IMR-90 (cell line): ENCODE data around the gene TNFRSF13B. TPM values are rescaled to one million over a fixed set of nuclear protein-coding genes. Genes with fewer than 3 reads are reported as not detected.
"Not testable (repeated sequence)": the region's sequence is repeated elsewhere in the genome, so short reads cannot be mapped to it uniquely, and the experiment has no call there.

Experiments used
- ATAC-seq: fragments of 200-7000 bp; cut with Tn5 transposase; 2 replicates; pipeline ENCODE4 v1.9.1; 2020; ENCODE audit warnings: low read depth, mild to moderate bottlenecking, moderate library complexity
- BruUV-seq: library from RNA; stranded (reverse); fragments of 400-500 nt; replicated peaks from 2 replicates; lab custom pipeline; 2021; lab: Mats Ljungman, UMichigan
- CTCF ChIA-PET: fragments of 300-600 bp; formaldehyde crosslinking; extraction: SDS; loops from one replicate; lab custom pipeline; 2021; ENCODE audit warnings: antibody characterized with exemption; lab: Yijun Ruan, JAX
- POLR2A ChIA-PET: fragments of 300-600 bp; sonication (Branson Sonifier 250); formaldehyde crosslinking; loops from one replicate; lab custom pipeline; 2022; ENCODE audit warnings: antibody characterized with exemption; ENCODE audit not compliant: unreplicated experiment; lab: Charles Lee
- DNase-seq: peaks from one replicate; pipeline ENCODE4 v3.0.0; 2013
- H2AFZ ChIP-seq: replicated peaks from 2 replicates; pipeline ENCODE3; 2013; ENCODE audit warnings: low read length, mild to moderate bottlenecking; ENCODE audit not compliant: poor library complexity
- H2AK5ac ChIP-seq: 2 replicates; pipeline ENCODE4 v1.6.1; 2013; ENCODE audit warnings: low read depth, low read length, inconsistent platforms
- H2AK9ac ChIP-seq: replicated peaks from 2 replicates; pipeline ENCODE3; 2013; ENCODE audit warnings: mild to moderate bottlenecking, low read depth, low read length, moderate library complexity; ENCODE audit not compliant: poor library complexity
- H2BK120ac ChIP-seq: 2 replicates; pipeline ENCODE4 v1.6.1; 2013; ENCODE audit warnings: low read depth, low read length, inconsistent platforms
- H2BK15ac ChIP-seq: 3 replicates; pipeline ENCODE4 v1.6.1; 2013; ENCODE audit warnings: low read depth, low read length, inconsistent platforms
- H2BK20ac ChIP-seq: 2 replicates; pipeline ENCODE4 v1.6.1; 2013; ENCODE audit warnings: low read depth, mild to moderate bottlenecking, inconsistent platforms, low read length, moderate library complexity
- H2BK5ac ChIP-seq: 2 replicates; pipeline ENCODE4 v1.6.1; 2013; ENCODE audit warnings: mild to moderate bottlenecking, low read depth, low read length, inconsistent platforms; ENCODE audit not compliant: poor library complexity, severe bottlenecking
- H3K14ac ChIP-seq: replicated peaks from 2 replicates; pipeline ENCODE4 v1.6.1; 2013; ENCODE audit warnings: low read depth, low read length, inconsistent platforms
- H3K18ac ChIP-seq: 2 replicates; pipeline ENCODE4 v1.6.1; 2013; ENCODE audit warnings: low read depth, low read length, control low read depth
- H3K23ac ChIP-seq: 2 replicates; pipeline ENCODE4 v1.6.1; 2013; ENCODE audit warnings: low read depth, low read length, inconsistent platforms
- H3K27ac ChIP-seq: 2 replicates; pipeline ENCODE4 v1.5.1; 2013; ENCODE audit warnings: mild to moderate bottlenecking, control low read depth, low read length; ENCODE audit not compliant: insufficient read depth
- H3K27me3 ChIP-seq: 2 replicates; pipeline ENCODE4 v1.6.1; 2013; ENCODE audit warnings: low read length; ENCODE audit not compliant: control insufficient read depth, insufficient read depth
- H3K36me3 ChIP-seq: 2 replicates; pipeline ENCODE4 v1.6.1; 2013; ENCODE audit warnings: low read length, mixed read lengths; ENCODE audit not compliant: control insufficient read depth, insufficient read depth
- H3K4ac ChIP-seq: 2 replicates; pipeline ENCODE4 v1.6.1; 2013; ENCODE audit warnings: low read depth, low read length, inconsistent platforms
- H3K4me1 ChIP-seq: 2 replicates; pipeline ENCODE4 v1.6.1; 2013; ENCODE audit warnings: low read length, mixed read lengths; ENCODE audit not compliant: control insufficient read depth, insufficient read depth
- H3K4me2 ChIP-seq: 2 replicates; pipeline ENCODE4 v1.6.1; 2013; ENCODE audit warnings: low read depth, mild to moderate bottlenecking, control low read depth, low read length, moderate library complexity
- H3K4me3 ChIP-seq: 2 replicates; pipeline ENCODE4 v1.5.1; 2013; ENCODE audit warnings: low read depth, mild to moderate bottlenecking, control low read depth, low read length, moderate library complexity; ENCODE audit not compliant: insufficient read depth
- H3K56ac ChIP-seq: 2 replicates; pipeline ENCODE4 v1.6.1; 2013; ENCODE audit warnings: low read length, inconsistent platforms; ENCODE audit not compliant: insufficient read depth; ENCODE audit errors: extremely low read depth
- H3K79me1 ChIP-seq, 2 experiments: 2 replicates each; pipeline ENCODE4 v1.6.1; 2013; ENCODE audit warnings: low read length in 2 of 2, inconsistent platforms in 1 of 2, low read depth in 1 of 2
- H3K9ac ChIP-seq: 2 replicates; pipeline ENCODE4 v1.6.1; 2013; ENCODE audit warnings: low read depth, low read length, control low read depth
- H3K9me1 ChIP-seq: 2 replicates; pipeline ENCODE4 v1.6.1; 2013; ENCODE audit warnings: low read length, inconsistent platforms; ENCODE audit not compliant: insufficient read depth
- H3K9me3 ChIP-seq: 2 replicates; pipeline ENCODE4 v1.6.1; 2013; ENCODE audit warnings: low read length; ENCODE audit not compliant: control insufficient read depth, insufficient read depth
- H4K20me1 ChIP-seq: 2 replicates; pipeline ENCODE4 v1.6.1; 2013; ENCODE audit warnings: low read length, inconsistent platforms; ENCODE audit not compliant: insufficient read depth
- H4K5ac ChIP-seq: 2 replicates; pipeline ENCODE4 v1.6.1; 2013; ENCODE audit warnings: mild to moderate bottlenecking, low read depth, low read length, control low read depth
- H4K8ac ChIP-seq, 2 experiments: 2 replicates each; pipeline ENCODE4 v1.6.1; 2013; ENCODE audit warnings: low read depth in 2 of 2, low read length in 2 of 2, control low read depth in 1 of 2, inconsistent platforms in 1 of 2
- H4K91ac ChIP-seq: 2 replicates; pipeline ENCODE4 v1.6.1; 2013; ENCODE audit warnings: low read depth, low read length, inconsistent platforms; ENCODE audit not compliant: insufficient read depth
- CHD1 ChIP-seq: IDR thresholded peaks from 2 replicates; pipeline ENCODE4 v1.6.1; 2012; ENCODE audit warnings: low read depth, low read length, improper control_type of control experiment
- NFE2L2 ChIP-seq: fragments of 150-350 bp; IDR thresholded peaks from 2 replicates; pipeline ENCODE4 v1.6.1; 2016; ENCODE audit warnings: low read depth, mild to moderate bottlenecking, low read length
- WGBS, 2 experiments: methylation state at CpG; one replicate each; pipeline versions ENCODE4 v1.1.5 to v1.1.7; 2013; ENCODE audit warnings: missing lambda C conversion rate in 2 of 2; ENCODE audit not compliant: insufficient read length in 1 of 2; ENCODE audit errors: extremely low coverage in 2 of 2; 5-methylcytosine and 5-hydroxymethylcytosine counted together
- dilution Hi-C: fragments of 300-500 bp; cut with HindIII; formaldehyde crosslinking; loops from one replicate; pipeline ENCODE4 v1.14.3; 2018; ENCODE audit warnings: low sequenced_read_pairs; ENCODE audit not compliant: unreplicated experiment
- in situ Hi-C: fragments of 300-500 bp; cut with MboI; formaldehyde crosslinking; loops from 3 replicates; pipeline ENCODE4 v1.14.3; 2019; ENCODE audit warnings: low sequenced_read_pairs, inconsistent platforms, mixed read lengths
- intact Hi-C: fragments of 100-400 bp; cut with micrococcal nuclease; formaldehyde crosslinking; loops from 2 replicates; pipeline ENCODE4 v1.10.0; 2022
- polyA plus RNA-seq, 3 experiments: library from polyadenylated mRNA; depleted of rRNA; stranded (reverse); fragments of >200 nt; gene quantifications; 2 replicates each; pipeline ENCODE4 v1.2.3, GENCODE V29; 2012; ENCODE audit warnings: low replicate concordance in 1 of 3
- total RNA-seq: library from RNA; depleted of rRNA; stranded (reverse); fragments of >200 nt; gene quantifications from 2 replicates; pipeline ENCODE4 v1.2.3, GENCODE V29; 2012

Gene TNFRSF13B
- total and polyA plus RNA-seq, 2 of the 4 experiments (the other 2 are of a cell fraction): not detected

GRCh38 chr17:16997514-16998429 is 25.9 kb upstream of the TNFRSF13B start:
- no peak overlapping the region for H4K5ac ChIP-seq
- H2AK5ac ChIP-seq: no peak overlapping the region
- DNase-seq (no peak), ATAC-seq (no peak)
- H3K4me2 ChIP-seq: no peak overlapping the region
- H3K4me1 ChIP-seq: no peaks in the 10 kb centered on the region
- H3K79me1 ChIP-seq: no peaks in the 10 kb centered on the region
- ChIA-PET CTCF (interaction anchor here (0.6 kb wide), 1 partner anchor 25 kb away, joined by 3 read pairs; no protein-coding TSS in a partner anchor), POLR2A (no interaction called here)
- H3K23ac ChIP-seq: no peak overlapping the region
- no peaks in the 10 kb centered on the region for H3K9me3 ChIP-seq
- no peak overlapping the region for H3K9ac ChIP-seq
- no peak overlapping the region for H3K14ac ChIP-seq
- H2BK15ac ChIP-seq: no peak overlapping the region
- H3K36me3 ChIP-seq: no peaks in the 10 kb centered on the region
- whole genome bisulfite sequencing, 2 experiments: 80% methylated on average over 2 of the region's 14 CpGs; no CpG with 5 or more reads in 1 of the 2 experiments
- no peak overlapping the region for H3K4me3 ChIP-seq
- no peak overlapping the region for H2AK9ac ChIP-seq
- dilution Hi-C loops: no loop called here
- H2BK5ac ChIP-seq: no peak overlapping the region
- H2BK120ac ChIP-seq: no peak overlapping the region
- H3K27ac ChIP-seq: no peak overlapping the region
- intact Hi-C loops: no loop called here
- H3K18ac ChIP-seq: no peak overlapping the region
- 0 out of 2 replicates have a peak, but pooled peaks cover 2% of the 10 kb centered on the region for H3K9me1 ChIP-seq
- H4K91ac ChIP-seq: no peak overlapping the region
- TF ChIP-seq CHD1: no peak
- TF ChIP-seq NFE2L2: no peak
- no peak overlapping the region for H3K4ac ChIP-seq
- no peak overlapping the region for H2BK20ac ChIP-seq
- no peak overlapping the region for H3K56ac ChIP-seq
- H3K27me3 ChIP-seq: peaks cover 24% of the 10 kb centered on the region
- BruUV-seq: no TSS peak
- H4K20me1 ChIP-seq: no peaks in the 10 kb centered on the region; the same call in 1 of the 2 replicates
- no peak overlapping the region for H4K8ac ChIP-seq
- no peak overlapping the region for H2AFZ ChIP-seq
- in situ Hi-C loops: no loop called here

GRCh38 chr17:16996726-16997125 is 24.8 kb upstream of the TNFRSF13B start:
- no CpG with 5 or more reads among the region's 11 CpGs for WGBS, 2 experiments
- H3K27ac ChIP-seq, H4K5ac ChIP-seq, H2AFZ ChIP-seq, H2BK15ac ChIP-seq, H3K23ac ChIP-seq, H3K4ac ChIP-seq, H2BK5ac ChIP-seq, H3K9me1 ChIP-seq, H3K18ac ChIP-seq, H3K36me3 ChIP-seq, H3K56ac ChIP-seq, H2AK5ac ChIP-seq, H2BK20ac ChIP-seq, H4K91ac ChIP-seq, H3K14ac ChIP-seq, ATAC-seq, H3K4me3 ChIP-seq, POLR2A ChIA-PET, H3K9me3 ChIP-seq, intact Hi-C loops, H3K4me2 ChIP-seq, H4K8ac ChIP-seq, H4K20me1 ChIP-seq, H2BK120ac ChIP-seq, H3K79me1 ChIP-seq, H3K4me1 ChIP-seq, H3K9ac ChIP-seq, in situ Hi-C loops, dilution Hi-C loops, BruUV-seq, DNase-seq: not testable (repeated sequence)
- Histone ChIP-seq H2AK9ac (peak overlapping the region; percentile 42), H3K27me3 (peaks cover 24% of the 10 kb centered on the region)
- CTCF ChIA-PET: interaction anchor here (0.7 kb wide), 1 partner anchor 578 kb away, joined by 3 read pairs; no protein-coding TSS in a partner anchor
